CD4-positive, alpha-beta T cell (primary cell): ENCODE results near the gene TLR4. TPM values are rescaled to one million over a fixed set of nuclear protein-coding genes. Genes with fewer than 3 reads are reported as not detected.

Source experiments
- ATAC-seq: fragments of 200-7000 bp; cut with Tn5 transposase; one replicate; pipeline ENCODE4 v1.10.0; 2022; ENCODE audit warnings: mild to moderate bottlenecking; ENCODE audit not compliant: poor library complexity
- CTCF ChIA-PET: fragments of 350-600 bp; sonication (Branson Sonifier 250); formaldehyde crosslinking; loops from one replicate; lab custom pipeline; 2021; ENCODE audit warnings: antibody characterized with exemption, inconsistent platforms; lab: Charles Lee
- POLR2A ChIA-PET: fragments of 350-600 bp; sonication (Branson Sonifier 250); formaldehyde crosslinking; loops from one replicate; lab custom pipeline; 2021; ENCODE audit warnings: antibody characterized with exemption, inconsistent platforms; lab: Charles Lee
- DNase-seq, 14 experiments: peaks; one replicate each; pipeline ENCODE4 v3.0.0-alpha.2; 2013 to 2020; ENCODE audit warnings: mixed read lengths in 2 of 14
- H3K27ac ChIP-seq, 2 donors: one replicate each; pipeline versions ENCODE4 v1.5.1 to v1.7.0; 2013; ENCODE audit warnings: low read length in 2 of 2, low read depth in 1 of 2, mild to moderate bottlenecking in 1 of 2
- H3K27me3 ChIP-seq, 2 experiments: 1 replicate in 1 of 2; 2 replicates in 1 of 2; pipeline versions ENCODE4 v1.6.1 to v1.7.0; 2013; ENCODE audit warnings: low read length in 2 of 2, control low read depth in 1 of 2, mild to moderate bottlenecking in 1 of 2, moderate library complexity in 1 of 2; ENCODE audit not compliant: insufficient read depth in 2 of 2, control insufficient read depth in 1 of 2
- H3K36me3 ChIP-seq: one replicate; pipeline ENCODE4 v1.6.1; 2013; ENCODE audit warnings: low read length, control low read depth; ENCODE audit not compliant: insufficient read depth
- H3K4me1 ChIP-seq: one replicate; pipeline ENCODE4 v1.6.1; 2013; ENCODE audit warnings: low read length, control low read depth; ENCODE audit not compliant: insufficient read depth
- H3K4me3 ChIP-seq: one replicate; pipeline ENCODE4 v1.5.1; 2013; ENCODE audit warnings: mild to moderate bottlenecking, low read length, moderate library complexity
- H3K9me3 ChIP-seq, 2 experiments: 1 replicate in 1 of 2; 2 replicates in 1 of 2; pipeline versions ENCODE4 v1.6.1 to v1.7.0; 2013; ENCODE audit warnings: low read length in 2 of 2, mild to moderate bottlenecking in 2 of 2, control low read depth in 1 of 2, moderate library complexity in 1 of 2; ENCODE audit not compliant: control insufficient read depth in 1 of 2, insufficient read depth in 1 of 2
- H3K27ac Mint-ChIP-seq: one replicate; pipeline ENCODE4 v1.8.0; 2020; ENCODE audit warnings: mixed read lengths
- H3K27me3 Mint-ChIP-seq: one replicate; pipeline ENCODE4 v1.8.0; 2021; ENCODE audit warnings: mixed read lengths
- H3K36me3 Mint-ChIP-seq: one replicate; pipeline ENCODE4 v1.8.0; 2021; ENCODE audit warnings: low read depth, mixed read lengths
- H3K4me1 Mint-ChIP-seq: one replicate; pipeline ENCODE4 v1.8.0; 2021; ENCODE audit warnings: low read depth, mixed read lengths
- H3K4me3 Mint-ChIP-seq: one replicate; pipeline ENCODE4 v1.8.0; 2020; ENCODE audit warnings: mild to moderate bottlenecking, mixed read lengths
- H3K9me3 Mint-ChIP-seq: one replicate; pipeline ENCODE4 v1.8.0; 2020; ENCODE audit warnings: mixed read lengths
- CTCF ChIP-seq: fragments of 200-600 bp; IDR thresholded peaks from one replicate; pipeline ENCODE4 v1.8.0; 2022; ENCODE audit warnings: antibody characterized with exemption, mild to moderate bottlenecking
- intact Hi-C, 2 experiments: fragments of 100-400 bp; cut with DNase I in 1 of 2; cut with micrococcal nuclease in 1 of 2; formaldehyde crosslinking; loops; one replicate each; pipeline versions ENCODE4 v1.15.1 to v1.9.0; 2023 to 2025; cut with DNase I, micrococcal nuclease
- total RNA-seq, 174 experiments: library from RNA in 2 of 174; stranded (reverse) in 2 of 174; gene quantifications; one replicate each; pipeline ENCODE4 v1.2.3 and lab custom pipeline; 2021 to 2026

The TLR4 gene
- total RNA-seq, 2 experiments from 2014 or later: 0.34 to 0.44 TPM

GRCh38 chr9:117734082-117734481, 29.9 kb downstream of the TLR4 start:
- CTCF ChIA-PET: no interaction called here
- ATAC-seq (no peak), DNase-seq (no peak)
- Mint-ChIP-seq H3K27me3 (no peaks in the 10 kb centered on the region), H3K9me3 (no peaks in the 10 kb centered on the region), H3K4me3 (no peak overlapping the region), H3K27ac (no peak overlapping the region), H3K4me1 (no peaks in the 10 kb centered on the region), H3K36me3 (no peaks in the 10 kb centered on the region)
- Histone ChIP-seq H3K9me3 (no peaks in the 10 kb centered on the region), H3K36me3 (no peaks in the 10 kb centered on the region), H3K4me3 (no peak overlapping the region), H3K27me3 (no peaks in the 10 kb centered on the region), H3K27ac (no peak overlapping the region), H3K4me1 (no peaks in the 10 kb centered on the region)
- TF ChIP-seq CTCF: no peak
- intact Hi-C loops: no loop called here
- POLR2A ChIA-PET: no interaction called here

GRCh38 chr9:117734523-117735314, 30.5 kb downstream of the TLR4 start:
- no peak overlapping the region for H3K4me3 Mint-ChIP-seq
- no peak for ATAC-seq
- intact Hi-C loops: no loop called here

GRCh38 chr9:117737721-117738226, 33.6 kb downstream of the TLR4 start:
- no peak overlapping the region for H3K4me3 ChIP-seq
- no peaks in the 10 kb centered on the region for H3K27me3 ChIP-seq
- no peak overlapping the region for H3K27ac Mint-ChIP-seq
- peaks cover 4% of the 10 kb centered on the region for H3K27me3 Mint-ChIP-seq
- POLR2A ChIA-PET: no interaction called here
- intact Hi-C loops: no loop called here
- no peaks in the 10 kb centered on the region for H3K4me1 Mint-ChIP-seq
- no peak for DNase-seq
- no peaks in the 10 kb centered on the region for H3K36me3 Mint-ChIP-seq
- no peak for ATAC-seq
- no peak overlapping the region for H3K27ac ChIP-seq
- CTCF ChIA-PET: no interaction called here
- no peaks in the 10 kb centered on the region for H3K9me3 Mint-ChIP-seq
- no peaks in the 10 kb centered on the region for H3K9me3 ChIP-seq
- H3K36me3 ChIP-seq: no peaks in the 10 kb centered on the region
- no peaks in the 10 kb centered on the region for H3K4me1 ChIP-seq
- no peak for TF ChIP-seq CTCF
- no peak overlapping the region for H3K4me3 Mint-ChIP-seq

More at GRCh38 chr9:117734523-117735314, 30.5 kb downstream of the TLR4 start:
- no peaks in the 10 kb centered on the region for H3K36me3 Mint-ChIP-seq
- Histone ChIP-seq H3K36me3 (no peaks in the 10 kb centered on the region), H3K27me3 (no peaks in the 10 kb centered on the region), H3K4me3 (no peak overlapping the region), H3K4me1 (no peaks in the 10 kb centered on the region), H3K9me3 (no peaks in the 10 kb centered on the region), H3K27ac (no peak overlapping the region)
- no peak overlapping the region for H3K27ac Mint-ChIP-seq
- no peaks in the 10 kb centered on the region for H3K9me3 Mint-ChIP-seq
- DNase-seq: no peak
- H3K27me3 Mint-ChIP-seq: no peaks in the 10 kb centered on the region
- H3K4me1 Mint-ChIP-seq: no peaks in the 10 kb centered on the region
- CTCF ChIA-PET: no interaction called here
- no peak for TF ChIP-seq CTCF
- POLR2A ChIA-PET: no interaction called here
